Thyroid gland (tissue), 4 donors: ENCODE results near the gene LENG9.

Experiments used
- POLR2A ChIP-seq, 2 donors: fragments of 450-650 bp; IDR thresholded peaks; one replicate each; pipeline ENCODE4 v1.6.1; 2017; ENCODE audit warnings: antibody characterized with exemption in 2 of 2, mild to moderate bottlenecking in 2 of 2, moderate library complexity in 1 of 2
- TF ChIP-seq, protein P1 (sequence below), 6 experiments: fragments of 200-600 bp in 3 of 6; fragments of 450-650 bp in 3 of 6; sonication (generic) in 3 of 6; IDR thresholded peaks; one replicate each; pipeline ENCODE4 v1.5.1; 2016 to 2019; ENCODE audit warnings: antibody characterized with exemption in 6 of 6, mild to moderate bottlenecking in 2 of 6, inconsistent platforms in 1 of 6, moderate library complexity in 1 of 6

DNA sequence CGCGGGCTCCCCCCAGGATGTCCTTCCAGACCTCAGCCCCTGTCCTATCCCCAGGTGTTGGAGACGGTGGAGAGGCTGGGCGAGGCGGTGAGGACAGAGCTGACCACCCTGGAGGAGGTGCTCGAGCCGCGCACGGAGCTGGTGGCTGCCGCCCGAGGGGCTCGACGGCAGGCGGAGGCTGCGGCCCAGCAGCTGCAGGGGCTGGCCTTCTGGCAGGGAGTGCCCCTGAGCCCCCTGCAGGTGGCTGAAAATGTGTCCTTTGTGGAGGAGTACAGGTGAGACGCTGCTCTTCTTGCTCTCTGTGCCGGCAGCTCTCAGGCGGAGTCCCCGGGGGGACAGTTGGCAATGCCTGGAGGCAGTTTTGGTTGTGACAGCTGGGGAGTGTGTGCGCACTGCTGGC is 41.4 kb downstream of the LENG9 start:
- TF ChIP-seq, protein P1, sequence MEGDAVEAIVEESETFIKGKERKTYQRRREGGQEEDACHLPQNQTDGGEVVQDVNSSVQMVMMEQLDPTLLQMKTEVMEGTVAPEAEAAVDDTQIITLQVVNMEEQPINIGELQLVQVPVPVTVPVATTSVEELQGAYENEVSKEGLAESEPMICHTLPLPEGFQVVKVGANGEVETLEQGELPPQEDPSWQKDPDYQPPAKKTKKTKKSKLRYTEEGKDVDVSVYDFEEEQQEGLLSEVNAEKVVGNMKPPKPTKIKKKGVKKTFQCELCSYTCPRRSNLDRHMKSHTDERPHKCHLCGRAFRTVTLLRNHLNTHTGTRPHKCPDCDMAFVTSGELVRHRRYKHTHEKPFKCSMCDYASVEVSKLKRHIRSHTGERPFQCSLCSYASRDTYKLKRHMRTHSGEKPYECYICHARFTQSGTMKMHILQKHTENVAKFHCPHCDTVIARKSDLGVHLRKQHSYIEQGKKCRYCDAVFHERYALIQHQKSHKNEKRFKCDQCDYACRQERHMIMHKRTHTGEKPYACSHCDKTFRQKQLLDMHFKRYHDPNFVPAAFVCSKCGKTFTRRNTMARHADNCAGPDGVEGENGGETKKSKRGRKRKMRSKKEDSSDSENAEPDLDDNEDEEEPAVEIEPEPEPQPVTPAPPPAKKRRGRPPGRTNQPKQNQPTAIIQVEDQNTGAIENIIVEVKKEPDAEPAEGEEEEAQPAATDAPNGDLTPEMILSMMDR (IDR thresholded peaks at IDR 0.05): no peak
- TF ChIP-seq POLR2A (IDR thresholded peaks at IDR 0.05): no peak
